MG63 (cell line): ENCODE results near the gene ANP32D. TPM values are rescaled to one million over a fixed set of nuclear protein-coding genes. Genes with fewer than 3 reads are reported as not detected.
"Not testable (repeated sequence)": the region's sequence is repeated elsewhere in the genome, so short reads cannot be mapped to it uniquely, and the experiment has no call there.

Experiments used
- DNase-seq: peaks from one replicate; pipeline ENCODE4 v3.0.0-alpha.2; 2020
- H3K27me3 ChIP-seq: fragments of 250-450 bp; sonication (Bioruptor Pico); 2 replicates; pipeline ENCODE4 v1.5.1; 2020; ENCODE audit warnings: mild to moderate bottlenecking, moderate library complexity
- H3K36me3 ChIP-seq: fragments of 250-450 bp; sonication (Bioruptor Pico); 2 replicates; pipeline ENCODE4 v1.5.1; 2020; ENCODE audit warnings: mild to moderate bottlenecking, moderate library complexity
- H3K4me3 ChIP-seq: fragments of 250-450 bp; sonication (Bioruptor Pico); 2 replicates; pipeline ENCODE4 v1.5.1; 2020; ENCODE audit warnings: mild to moderate bottlenecking, moderate library complexity
- H3K9me3 ChIP-seq: fragments of 250-450 bp; sonication (Bioruptor Pico); 2 replicates; pipeline ENCODE4 v1.5.1; 2020; ENCODE audit warnings: mild to moderate bottlenecking, moderate library complexity
- total RNA-seq: library from RNA; depleted of rRNA; stranded (reverse); fragments of >200 nt; shearing (Covaris generic); gene quantifications from 2 replicates; pipeline ENCODE4 v1.2.3, GENCODE V29; 2014; ENCODE audit warnings: low replicate concordance; rRNA removed

ANP32D gene
- not detected in 2 replicates for total RNA-seq

DNA sequence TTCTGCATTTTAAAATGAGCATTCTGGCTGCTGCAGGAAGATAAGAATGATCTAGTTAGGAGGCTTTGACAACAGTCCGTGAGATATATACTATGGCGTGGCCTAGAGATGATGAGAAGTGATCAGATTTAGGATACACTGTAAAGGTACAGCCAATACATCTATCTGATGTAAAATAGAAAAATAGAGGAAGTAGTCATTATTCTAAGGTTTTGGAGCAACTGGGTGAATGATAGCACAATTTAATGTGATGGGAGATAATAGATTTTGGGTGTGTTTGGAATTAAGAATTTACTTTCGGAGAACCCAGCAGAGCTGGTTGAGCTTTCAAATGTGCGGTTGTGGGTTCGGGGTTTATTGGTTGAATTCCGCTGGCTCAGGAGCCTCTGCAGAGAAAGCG, at the start of gene ANP32D:
Gene ANP32D (plus strand): TSS at position 301 of the 400 bp plus-strand sequence. CDS start 106 bp downstream, outside the sequence.
- peaks cover 2% of the 10 kb centered on the region for H3K9me3 ChIP-seq
- H3K4me3 ChIP-seq: no peak within 1 kb of the TSS
- DNase-seq: no peak
- H3K36me3 ChIP-seq: no peaks in the 10 kb centered on the region
- no peaks in the 10 kb centered on the region for H3K27me3 ChIP-seq

DNA sequence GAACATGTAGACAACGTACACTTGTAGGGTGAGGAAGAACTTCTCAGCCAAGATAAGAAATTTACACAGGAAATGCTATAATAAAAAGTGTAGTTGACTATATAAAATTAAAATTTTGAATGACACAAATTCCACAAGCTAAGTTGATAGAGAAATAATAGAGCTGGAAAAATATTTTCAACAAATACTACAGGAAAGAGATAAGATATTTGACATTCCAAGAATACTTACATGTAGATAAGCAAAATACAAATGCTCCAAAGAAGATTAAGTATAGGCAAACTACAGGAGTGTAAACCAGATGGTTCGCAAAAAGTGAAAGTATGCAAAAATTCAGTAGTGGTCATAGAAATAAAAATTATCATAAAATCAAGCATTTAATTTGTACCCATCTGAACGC, 49.2 kb upstream of the ANP32D start:
- DNase-seq: no peak
- Histone ChIP-seq H3K36me3 (no peaks in the 10 kb centered on the region), H3K9me3 (no peaks in the 10 kb centered on the region), H3K27me3 (peaks cover 16% of the 10 kb centered on the region), H3K4me3 (no peak overlapping the region)

DNA sequence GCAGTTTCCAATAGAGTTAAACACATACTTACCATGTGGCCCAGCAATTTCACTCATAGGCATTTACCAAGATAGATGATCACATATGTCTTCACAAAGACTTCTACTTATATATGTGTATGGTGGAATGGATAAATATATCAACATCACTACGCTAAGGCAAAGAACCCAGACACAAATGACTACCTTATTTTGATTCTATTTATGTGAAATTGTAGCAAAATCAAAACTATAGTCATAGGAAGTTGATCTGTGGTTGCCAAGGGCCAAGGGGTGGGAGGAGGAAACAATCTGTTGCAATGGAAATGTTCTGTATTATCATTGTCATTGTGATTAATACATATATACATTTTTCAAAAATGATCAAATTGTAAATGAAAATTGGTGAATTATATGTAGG, 47.7 kb upstream of the ANP32D start:
- no peaks in the 10 kb centered on the region for H3K9me3 ChIP-seq
- H3K4me3 ChIP-seq: no peak overlapping the region
- DNase-seq: no peak
- peaks cover 14% of the 10 kb centered on the region for H3K27me3 ChIP-seq
- H3K36me3 ChIP-seq: no peaks in the 10 kb centered on the region

DNA sequence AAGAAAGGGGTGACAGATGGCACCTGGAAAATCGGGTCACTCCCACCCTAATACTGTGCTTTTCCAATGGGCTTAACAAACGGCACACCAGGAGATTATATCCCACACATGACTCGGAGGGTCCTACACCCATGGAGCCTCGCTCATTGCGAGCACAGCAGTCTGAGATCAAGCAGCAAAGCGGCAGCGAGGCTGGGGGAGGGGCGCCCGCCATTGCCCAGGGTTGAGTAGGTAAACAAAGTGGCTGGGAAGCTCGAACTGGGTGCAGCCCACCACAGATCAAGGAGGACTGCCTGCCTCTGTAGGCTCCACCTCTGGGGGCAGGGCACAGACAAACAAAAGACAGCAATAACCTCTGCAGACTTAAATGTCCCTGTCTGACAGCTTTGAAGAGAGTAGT, 38.3 kb upstream of the ANP32D start:
- H3K27me3 ChIP-seq, H3K4me3 ChIP-seq, DNase-seq, H3K36me3 ChIP-seq, H3K9me3 ChIP-seq: not testable (repeated sequence)

DNA sequence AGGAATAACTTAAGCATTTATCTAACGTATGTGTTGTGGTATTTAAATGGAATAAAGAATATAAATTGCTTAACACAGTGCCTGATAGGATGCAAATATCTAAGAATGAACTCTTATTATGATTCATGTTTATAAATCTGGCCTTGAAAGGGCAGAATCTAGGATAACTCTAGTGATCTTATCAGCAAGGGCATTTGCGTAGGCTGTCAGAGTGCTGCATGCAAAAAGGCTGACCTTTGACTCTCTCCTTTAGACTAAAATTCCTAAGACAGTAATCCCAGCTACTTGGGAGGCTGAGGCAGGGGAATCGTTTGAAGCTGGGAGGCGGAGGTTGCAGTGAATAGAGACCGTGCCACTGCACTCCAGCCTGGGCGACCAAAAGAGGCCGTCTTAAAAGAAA, 31.3 kb upstream of the ANP32D start:
- H3K36me3 ChIP-seq: no peaks in the 10 kb centered on the region
- H3K27me3 ChIP-seq: peaks cover 2% of the 10 kb centered on the region; the same call in 1 of the 2 replicates
- no peak overlapping the region for H3K4me3 ChIP-seq
- DNase-seq: no peak
- no peaks in the 10 kb centered on the region for H3K9me3 ChIP-seq

DNA sequence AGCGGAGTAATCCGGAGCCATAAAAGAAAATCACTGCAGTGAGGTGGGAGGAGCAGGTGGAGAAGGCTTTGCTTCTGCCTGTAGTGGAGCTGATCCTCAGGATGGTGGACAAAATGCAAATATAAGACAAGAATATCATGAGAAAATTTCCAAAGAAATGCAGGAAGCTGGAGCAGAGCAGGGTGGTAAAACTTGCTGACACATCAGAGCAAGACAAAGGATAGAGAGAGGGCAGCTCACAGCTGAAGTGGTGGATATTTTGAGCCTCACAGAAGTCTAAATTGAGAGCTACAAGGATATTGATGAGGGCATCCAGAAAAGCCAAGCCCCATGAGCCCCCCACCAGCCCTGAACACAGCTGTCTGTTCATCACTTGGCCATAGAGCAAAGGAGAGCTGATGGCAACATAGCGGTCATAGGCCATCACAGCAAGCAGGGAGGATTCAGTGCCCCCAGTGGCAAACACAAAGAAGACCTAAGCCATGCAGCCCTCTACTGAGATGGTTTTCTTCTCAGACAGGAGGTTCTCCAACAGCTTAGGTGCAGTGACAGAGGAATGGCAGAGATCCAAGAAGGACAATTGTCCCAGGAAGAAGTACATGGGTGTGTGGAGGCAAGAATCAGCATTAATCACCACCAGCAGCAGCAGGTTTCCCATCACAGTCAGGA, 30.0 kb upstream of the ANP32D start:
- Histone ChIP-seq H3K4me3 (no peak overlapping the region), H3K9me3 (no peaks in the 10 kb centered on the region), H3K36me3 (no peaks in the 10 kb centered on the region), H3K27me3 (peaks cover 9% of the 10 kb centered on the region)
- no peak for DNase-seq

DNA sequence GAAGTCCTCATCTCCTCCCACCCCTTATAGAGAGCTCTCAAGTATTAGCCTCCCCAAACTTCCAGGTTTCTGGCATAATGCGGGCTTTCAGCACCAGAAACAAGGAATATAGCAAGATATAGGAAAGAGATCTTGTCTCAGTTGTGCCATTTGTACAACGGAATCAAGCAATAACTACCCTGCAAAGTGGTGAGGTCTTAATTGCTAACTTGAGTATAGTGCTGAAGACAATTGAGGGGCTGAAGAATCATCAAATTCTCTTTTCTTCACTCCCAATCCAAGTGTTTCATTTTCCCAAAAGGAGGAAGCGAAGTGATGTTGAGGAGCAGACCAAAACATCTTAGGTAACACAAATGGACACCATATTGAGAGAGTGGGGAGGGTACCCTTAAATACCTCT, 26.8 kb upstream of the ANP32D start:
- Histone ChIP-seq H3K9me3 (no peaks in the 10 kb centered on the region), H3K4me3 (no peak overlapping the region), H3K36me3 (no peaks in the 10 kb centered on the region), H3K27me3 (peaks cover 9% of the 10 kb centered on the region)
- DNase-seq: no peak

DNA sequence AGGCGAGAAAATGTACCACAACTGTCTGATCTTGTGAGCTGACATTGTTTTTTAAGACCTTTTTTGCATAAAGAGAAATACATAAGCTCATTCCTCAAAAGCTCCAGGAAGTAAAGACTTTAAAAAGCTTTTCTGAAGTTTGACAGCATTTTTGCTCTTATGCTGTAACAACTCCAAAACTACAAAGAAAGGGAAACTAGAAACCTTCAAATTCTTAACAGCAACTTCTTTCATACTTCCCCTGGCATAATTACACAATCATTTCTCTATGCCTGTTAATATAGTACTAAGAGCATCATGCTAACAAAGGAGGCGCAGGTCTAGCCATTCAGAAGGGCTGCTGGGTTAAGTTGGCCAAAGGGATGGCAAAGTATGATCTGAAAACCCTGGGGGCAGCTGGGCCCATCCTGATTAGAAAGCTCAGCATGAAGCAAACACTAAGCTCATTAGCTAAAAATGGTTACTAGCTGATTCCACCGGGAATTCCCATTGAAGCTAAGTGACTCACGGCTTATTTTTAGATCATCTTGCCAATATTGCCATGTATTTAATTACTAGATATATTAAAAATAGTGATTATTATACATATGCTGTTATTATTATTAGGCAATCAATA, 26.1 kb upstream of the ANP32D start:
- DNase-seq: no peak

DNA sequence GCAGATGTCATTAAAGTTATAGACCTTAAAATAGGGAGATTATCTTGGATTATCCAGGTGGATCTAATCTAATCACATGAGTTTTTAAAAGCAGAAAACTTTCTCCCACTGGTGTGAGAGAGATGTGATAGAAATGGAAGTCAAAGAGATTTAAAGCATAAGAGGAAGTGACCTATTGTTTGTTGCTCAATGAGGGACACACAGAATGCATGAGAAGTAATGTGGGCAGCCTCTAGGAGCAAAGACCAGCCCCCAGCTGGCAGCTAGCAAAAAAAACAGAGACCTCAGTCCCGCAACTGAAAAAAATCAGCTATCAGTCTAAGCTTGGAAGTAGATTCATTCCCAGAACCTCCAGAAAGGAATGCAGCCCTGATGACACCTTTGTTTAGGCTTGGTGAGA, 24.6 kb upstream of the ANP32D start:
- no peaks in the 10 kb centered on the region for H3K9me3 ChIP-seq
- H3K36me3 ChIP-seq: no peaks in the 10 kb centered on the region
- H3K4me3 ChIP-seq: no peak overlapping the region
- H3K27me3 ChIP-seq: peaks cover 9% of the 10 kb centered on the region
- no peak for DNase-seq

More for the DNA sequence above, 26.1 kb upstream of the ANP32D start:
- H3K36me3 ChIP-seq: no peaks in the 10 kb centered on the region
- peaks cover 9% of the 10 kb centered on the region for H3K27me3 ChIP-seq
- H3K9me3 ChIP-seq: no peaks in the 10 kb centered on the region
- H3K4me3 ChIP-seq: no peak overlapping the region

DNA sequence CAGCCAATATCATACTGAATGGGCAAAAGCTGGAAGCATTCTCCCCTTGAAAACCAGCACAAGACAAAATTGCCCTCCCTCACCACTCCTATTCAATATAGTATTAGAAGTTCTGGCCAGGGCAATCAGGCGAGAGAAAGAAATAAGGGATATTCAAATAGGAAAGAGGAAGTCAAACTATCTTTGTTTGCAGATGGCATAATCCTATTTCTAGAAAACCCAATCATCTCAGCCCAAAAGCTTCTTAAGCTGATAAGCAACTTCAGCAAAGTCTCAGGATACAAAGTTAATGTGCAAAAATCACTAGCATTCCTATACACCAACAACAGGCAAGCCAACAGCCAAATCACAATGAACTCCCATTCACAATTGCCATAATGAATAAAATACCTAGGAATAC, 21.0 kb upstream of the ANP32D start:
- H3K4me3 ChIP-seq: no peak overlapping the region
- DNase-seq: no peak
- H3K9me3 ChIP-seq: no peaks in the 10 kb centered on the region
- no peaks in the 10 kb centered on the region for H3K36me3 ChIP-seq
- peaks cover 7% of the 10 kb centered on the region for H3K27me3 ChIP-seq

DNA sequence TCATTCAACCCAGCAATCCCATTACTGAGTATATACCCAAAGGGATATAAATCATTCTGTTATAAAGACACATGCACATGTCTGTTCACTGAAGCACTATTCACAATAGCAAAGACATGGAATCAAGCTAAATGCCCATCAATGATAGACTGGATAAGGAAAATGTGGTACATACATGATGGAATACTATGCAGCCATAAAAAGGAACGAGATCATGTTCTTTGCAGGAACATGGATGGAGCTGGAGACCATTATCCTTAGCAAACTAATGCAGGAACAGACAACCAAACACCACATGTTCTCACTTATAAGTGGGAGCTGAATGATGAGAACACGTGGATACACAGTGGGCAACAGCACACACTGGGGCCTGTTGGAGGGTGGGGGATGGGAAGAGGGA, 19.4 kb upstream of the ANP32D start:
- H3K36me3 ChIP-seq, H3K27me3 ChIP-seq, H3K4me3 ChIP-seq, DNase-seq, H3K9me3 ChIP-seq: not testable (repeated sequence)

DNA sequence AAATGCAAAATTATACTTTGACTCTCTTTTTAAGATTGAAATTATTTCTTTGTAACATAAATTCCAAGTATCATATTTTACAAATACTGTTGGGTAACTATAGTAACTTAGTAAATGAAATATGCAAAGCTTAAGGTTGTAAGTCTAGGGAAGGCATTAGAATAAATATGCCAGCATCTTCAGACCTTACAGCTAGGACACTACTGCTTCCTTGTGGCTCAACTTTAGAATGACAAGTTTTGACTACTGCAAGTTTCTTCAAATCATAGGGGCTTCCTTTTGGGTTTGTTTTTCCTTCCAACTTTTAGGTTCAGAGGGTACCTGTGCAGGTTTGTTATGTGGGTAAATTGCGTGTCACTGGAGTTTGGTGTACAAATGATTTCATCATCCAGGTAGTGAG, 17.7 kb upstream of the ANP32D start:
- H3K4me3 ChIP-seq: no peak overlapping the region
- no peaks in the 10 kb centered on the region for H3K9me3 ChIP-seq
- H3K27me3 ChIP-seq: no peaks in the 10 kb centered on the region; the same call in none of the 2 replicates
- no peak for DNase-seq
- H3K36me3 ChIP-seq: no peaks in the 10 kb centered on the region

DNA sequence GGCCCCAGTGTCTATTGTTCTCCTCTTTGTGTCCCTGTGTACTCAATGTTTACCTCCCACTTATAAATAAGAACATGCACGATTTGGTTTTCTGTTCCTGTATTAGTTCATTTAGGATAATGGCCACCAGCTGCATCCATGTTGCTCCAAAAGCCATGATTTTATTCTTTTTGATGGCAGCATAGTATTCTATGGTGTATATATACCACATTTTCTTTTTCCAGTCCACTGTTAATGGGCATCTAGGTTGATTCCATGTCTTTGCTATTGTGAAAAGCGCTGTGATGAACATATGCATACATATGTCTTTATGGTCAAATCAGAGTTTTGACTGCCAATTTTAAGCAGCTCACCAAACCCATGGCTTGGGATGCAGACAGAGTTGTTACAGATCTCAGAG, 17.2 kb upstream of the ANP32D start:
- H3K9me3 ChIP-seq: no peaks in the 10 kb centered on the region
- no peaks in the 10 kb centered on the region for H3K36me3 ChIP-seq
- H3K27me3 ChIP-seq: no peaks in the 10 kb centered on the region; the same call in none of the 2 replicates
- no peak overlapping the region for H3K4me3 ChIP-seq
- DNase-seq: no peak

DNA sequence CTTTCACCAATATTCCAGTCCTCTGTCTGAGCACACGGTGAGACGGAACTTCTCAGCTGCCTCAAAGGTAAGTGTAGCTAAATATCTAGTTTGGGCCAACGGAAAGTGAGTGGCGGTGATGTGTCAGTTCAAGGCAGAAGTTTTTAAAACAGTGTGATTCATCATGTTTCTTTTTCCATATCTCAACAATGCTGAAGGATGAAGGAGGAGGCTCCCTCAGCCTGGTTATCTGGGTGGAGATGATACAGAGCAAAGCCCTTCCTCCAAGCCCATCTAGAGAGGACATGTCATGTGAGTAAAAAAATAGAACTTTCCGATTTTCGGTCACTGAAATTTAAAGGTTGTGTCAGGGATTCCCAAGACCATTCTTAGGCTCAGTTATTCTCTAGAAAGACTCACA, 13.1 kb upstream of the ANP32D start:
- Histone ChIP-seq H3K27me3 (no peaks in the 10 kb centered on the region; the same call in none of the 2 replicates), H3K4me3 (no peak overlapping the region), H3K9me3 (no peaks in the 10 kb centered on the region), H3K36me3 (no peaks in the 10 kb centered on the region)
- no peak for DNase-seq

DNA sequence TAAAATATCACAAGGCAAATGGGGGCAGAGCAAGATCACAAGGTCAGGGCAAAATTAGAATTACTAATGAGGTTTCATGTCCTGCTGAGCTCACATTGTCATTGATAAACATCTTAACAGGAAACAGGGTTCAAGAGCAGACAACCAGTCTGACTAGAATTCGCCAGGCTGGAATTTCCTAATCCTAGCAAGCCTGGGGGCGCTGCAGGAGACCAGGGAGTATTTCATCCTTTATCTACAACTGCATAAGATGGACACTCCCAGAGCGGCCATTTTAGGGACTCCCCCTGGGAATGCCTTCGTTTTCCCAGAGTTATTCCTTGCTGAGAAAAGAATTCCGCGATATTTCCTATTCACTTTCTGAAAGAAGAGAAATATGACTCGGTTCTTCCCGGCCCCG, 3.3 kb upstream of the ANP32D start:
- not testable (repeated sequence) for H3K4me3 ChIP-seq, H3K27me3 ChIP-seq, H3K36me3 ChIP-seq, DNase-seq, H3K9me3 ChIP-seq

DNA sequence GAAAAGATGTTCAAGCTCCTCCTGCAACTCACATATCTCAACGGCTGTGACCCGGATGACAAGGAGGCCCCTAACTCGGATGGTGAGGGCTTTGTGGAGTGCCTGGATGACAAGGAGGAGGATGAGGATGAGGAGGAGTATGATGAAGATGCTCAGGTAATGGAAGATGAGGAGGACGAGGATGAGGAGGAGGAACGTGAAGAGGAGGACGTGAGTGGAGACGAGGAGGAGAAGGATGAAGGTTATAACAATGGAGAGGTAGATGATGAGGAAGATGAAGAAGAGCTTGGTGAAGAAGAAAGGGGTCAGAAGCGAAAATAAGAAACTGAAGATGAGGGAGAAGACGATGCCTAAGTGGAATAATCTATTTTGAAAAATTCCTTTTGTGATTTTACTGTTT, 702 bp downstream of the ANP32D start:
- no peak for DNase-seq
- H3K36me3 ChIP-seq: no peaks in the 10 kb centered on the region
- peaks cover 2% of the 10 kb centered on the region for H3K9me3 ChIP-seq
- no peaks in the 10 kb centered on the region for H3K27me3 ChIP-seq
- no peak overlapping the region for H3K4me3 ChIP-seq

DNA sequence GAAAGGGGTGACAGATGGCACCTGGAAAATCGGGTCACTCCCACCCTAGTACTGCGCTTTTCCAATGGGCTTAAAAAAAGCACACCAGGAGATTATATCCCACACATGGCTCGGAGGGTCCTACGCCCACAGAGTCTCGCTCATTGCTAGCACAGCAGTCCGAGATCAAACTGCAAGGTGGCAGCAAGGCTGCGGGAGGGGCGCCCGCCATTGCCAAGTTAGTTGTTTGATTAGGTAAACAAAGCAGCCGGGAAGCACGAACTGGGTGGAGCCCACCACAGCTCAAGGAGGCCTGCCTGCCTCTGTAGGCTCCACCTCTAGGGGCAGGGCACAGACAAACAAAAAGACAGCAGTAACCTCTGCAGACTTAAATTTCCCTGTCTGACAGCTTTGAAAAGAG, 2.1 kb downstream of the ANP32D start:
- H3K9me3 ChIP-seq, H3K27me3 ChIP-seq, H3K4me3 ChIP-seq, H3K36me3 ChIP-seq, DNase-seq: not testable (repeated sequence)

DNA sequence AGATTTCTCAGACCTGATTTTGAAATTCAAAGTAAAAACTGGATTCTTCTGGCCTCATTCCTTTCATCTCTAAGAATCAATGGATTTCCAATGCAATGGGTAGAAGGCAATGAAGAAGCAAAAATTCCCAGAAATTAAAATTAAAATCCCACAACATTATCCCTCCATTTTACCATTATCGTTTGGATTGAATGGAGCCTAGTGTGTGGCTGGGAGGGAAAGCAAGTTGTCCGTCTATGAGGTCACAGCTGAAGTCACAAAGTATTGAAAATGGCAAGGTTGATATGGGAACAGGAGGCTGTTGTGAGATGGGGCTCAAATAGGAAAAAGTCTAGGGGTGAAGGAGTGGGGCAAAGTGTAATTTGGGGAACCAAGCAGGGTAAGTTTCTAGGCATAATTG, 9.8 kb downstream of the ANP32D start, which contains the start of gene C12orf54:
Gene C12orf54 (plus strand): TSS at position 301 of the 400 bp plus-strand sequence. CDS start 799 bp downstream, outside the sequence.
- Histone ChIP-seq H3K9me3 (no peaks in the 10 kb centered on the region), H3K36me3 (no peaks in the 10 kb centered on the region), H3K4me3 (no peak within 1 kb of the TSS), H3K27me3 (peaks cover 2% of the 10 kb centered on the region)
- no peak for DNase-seq
